RWPE2 (cell line): ENCODE measurements around the gene RBPMS2.

ENCODE experiments used
- ATAC-seq: fragments of 200-7000 bp; cut with Tn5 transposase; 3 replicates; pipeline ENCODE4 v1.9.1; 2021; ENCODE audit warnings: low read depth
- DNase-seq: peaks from one replicate; pipeline ENCODE4 v3.0.0-alpha.2; 2020; ENCODE audit warnings: low spot score
- H3K27ac ChIP-seq: fragments of 450-650 bp; 2 replicates; pipeline ENCODE4 v1.5.1; 2017; ENCODE audit warnings: mild to moderate bottlenecking; ENCODE audit not compliant: poor library complexity, severe bottlenecking
- H3K27me3 ChIP-seq: fragments of 250-450 bp; sonication (Bioruptor Pico); 2 replicates; pipeline ENCODE4 v1.5.1; 2021; ENCODE audit warnings: mild to moderate bottlenecking, moderate library complexity; ENCODE audit not compliant: insufficient read depth, poor library complexity, severe bottlenecking
- H3K36me3 ChIP-seq: fragments of 250-450 bp; sonication (Bioruptor Pico); 2 replicates; pipeline ENCODE4 v1.5.1; 2020; ENCODE audit warnings: low read depth, mild to moderate bottlenecking, moderate library complexity
- H3K4me1 ChIP-seq: fragments of 250-450 bp; sonication (Bioruptor Pico); 2 replicates; pipeline ENCODE4 v1.5.1; 2021; ENCODE audit warnings: mild to moderate bottlenecking, moderate library complexity; ENCODE audit not compliant: insufficient read depth, poor library complexity, severe bottlenecking
- H3K4me3 ChIP-seq: fragments of 250-450 bp; sonication (Bioruptor Pico); 2 replicates; pipeline ENCODE4 v1.5.1; 2021; ENCODE audit warnings: mild to moderate bottlenecking, moderate library complexity; ENCODE audit not compliant: severe bottlenecking
- H3K9me3 ChIP-seq: fragments of 250-450 bp; sonication (Bioruptor Pico); 2 replicates; pipeline ENCODE4 v1.5.1; 2021; ENCODE audit warnings: mild to moderate bottlenecking, moderate library complexity; ENCODE audit not compliant: severe bottlenecking
- CTCF ChIP-seq: fragments of 450-650 bp; IDR thresholded peaks from one replicate; pipeline ENCODE4 v1.5.1; 2017; ENCODE audit warnings: mild to moderate bottlenecking, moderate library complexity; ENCODE audit not compliant: poor library complexity, severe bottlenecking

Gene RBPMS2

GRCh38 chr15:64783796-64784195 is 8.4 kb upstream of the RBPMS2 start:
- no peak for ATAC-seq
- no peaks in the 10 kb centered on the region for H3K27me3 ChIP-seq
- TF ChIP-seq CTCF, result no peak

GRCh38 chr15:64782751-64783150 is 7.4 kb upstream of the RBPMS2 start:
- no peaks in the 10 kb centered on the region for H3K4me1 ChIP-seq
- H3K4me3 ChIP-seq, result no peak overlapping the region
- no peak overlapping the region for H3K27ac ChIP-seq
- no peaks in the 10 kb centered on the region for H3K36me3 ChIP-seq
- H3K9me3 ChIP-seq, result no peaks in the 10 kb centered on the region
- ATAC-seq (no peak), DNase-seq (no peak)
- no peak for TF ChIP-seq CTCF
- H3K27me3 ChIP-seq, result no peaks in the 10 kb centered on the region

More at GRCh38 chr15:64783796-64784195, 8.4 kb upstream of the RBPMS2 start:
- no peak overlapping the region for H3K27ac ChIP-seq
- no peaks in the 10 kb centered on the region for H3K36me3 ChIP-seq
- H3K4me3 ChIP-seq, result no peak overlapping the region
- H3K4me1 ChIP-seq, result no peaks in the 10 kb centered on the region
- peaks cover 2% of the 10 kb centered on the region for H3K9me3 ChIP-seq
- DNase-seq, result no peak

GRCh38 chr15:64781299-64781698 is 5.9 kb upstream of the RBPMS2 start:
- no peak for TF ChIP-seq CTCF
- H3K9me3 ChIP-seq, result no peaks in the 10 kb centered on the region
- no peak overlapping the region for H3K4me3 ChIP-seq
- DNase-seq (no peak), ATAC-seq (no peak)
- peaks cover 1% of the 10 kb centered on the region for H3K27me3 ChIP-seq
- no peaks in the 10 kb centered on the region for H3K4me1 ChIP-seq
- H3K36me3 ChIP-seq, result no peaks in the 10 kb centered on the region
- H3K27ac ChIP-seq, result no peak overlapping the region

GRCh38 chr15:64780600-64781156 is 5.3 kb upstream of the RBPMS2 start:
- Histone ChIP-seq H3K36me3 (no peaks in the 10 kb centered on the region), H3K9me3 (no peaks in the 10 kb centered on the region), H3K4me1 (no peaks in the 10 kb centered on the region), H3K27me3 (peaks cover 5% of the 10 kb centered on the region), H3K27ac (no peak overlapping the region), H3K4me3 (no peak overlapping the region)
- no peak for DNase-seq
- ATAC-seq, result no peak
- TF ChIP-seq CTCF, result no peak

- Histone ChIP-seq H3K9me3 (no peaks in the 10 kb centered on the region), H3K4me3 (no peak overlapping the region)
- no peak for TF ChIP-seq CTCF
Measured at GRCh38 chr15:64779630-64780029, 4.2 kb upstream of the RBPMS2 start.

More at GRCh38 chr15:64779630-64780029, 4.2 kb upstream of the RBPMS2 start:
- Histone ChIP-seq H3K36me3 (no peaks in the 10 kb centered on the region), H3K27ac (no peak overlapping the region), H3K4me1 (no peaks in the 10 kb centered on the region), H3K27me3 (peaks cover 5% of the 10 kb centered on the region)
- ATAC-seq, result no peak
- no peak for DNase-seq
